SK-N-SH (cell line): Measurements from ENCODE around the gene NEK6. TPM values are rescaled to one million over a fixed set of nuclear protein-coding genes. Genes with fewer than 3 reads are reported as not detected.

Experiments used
- CTCF ChIA-PET: fragments of 300-600, 350-600 bp; formaldehyde crosslinking; extraction: SDS; loops from one replicate; lab custom pipeline; 2021; lab: Yijun Ruan, JAX
- POLR2A ChIA-PET: fragments of 350-600 bp; sonication (Branson Sonifier 250); formaldehyde crosslinking; extraction: SDS; loops from one replicate; lab custom pipeline; 2020; ENCODE audit warnings: antibody characterized with exemption, inconsistent platforms; lab: Yijun Ruan, JAX
- DNase-seq: peaks from one replicate; pipeline ENCODE4 v3.0.0; 2012
- H2AFZ ChIP-seq: fragments of 200-600 bp; sonication (generic); 2 replicates; pipeline ENCODE4 v1.8.1; 2016; ENCODE audit warnings: antibody characterized with exemption, mild to moderate bottlenecking, low read depth
- H3F3A ChIP-seq: fragments of 200-600 bp; sonication (generic); replicated peaks from 2 replicates; pipeline ENCODE3; 2016; ENCODE audit warnings: antibody characterized with exemption, mild to moderate bottlenecking; ENCODE audit not compliant: insufficient read depth
- H3K27ac ChIP-seq, 2 experiments: fragments of 200-500 bp in 1 of 2; fragments of 200-600 bp in 1 of 2; sonication (Bioruptor generic) in 1 of 2; sonication (generic), shearing (Covaris generic) in 1 of 2; 2 replicates each; pipeline versions ENCODE4 v1.5.1 to v1.6.1; 2014 to 2016; ENCODE audit warnings: low read depth in 2 of 2, inconsistent platforms in 1 of 2, low read length in 1 of 2, mild to moderate bottlenecking in 1 of 2, mixed read lengths in 1 of 2
- H3K27me3 ChIP-seq: fragments of 200-600 bp; sonication (generic), shearing (Covaris generic); 2 replicates; pipeline ENCODE4 v1.6.1; 2016; ENCODE audit warnings: mixed run types; ENCODE audit not compliant: insufficient read depth
- H3K36me3 ChIP-seq, 2 experiments: fragments of 200-500 bp in 1 of 2; fragments of 200-600 bp in 1 of 2; sonication (Bioruptor generic) in 1 of 2; sonication (generic) in 1 of 2; replicated peaks in 1 of 2; 2 replicates each; pipeline versions ENCODE3 to v1.5.1; 2014 to 2016; ENCODE audit warnings: low read length in 1 of 2, mild to moderate bottlenecking in 1 of 2; ENCODE audit not compliant: insufficient read depth in 2 of 2, control insufficient read depth in 1 of 2
- H3K4me1 ChIP-seq, 2 experiments: fragments of 200-500 bp in 1 of 2; fragments of 200-600 bp in 1 of 2; sonication (Bioruptor generic) in 1 of 2; sonication (generic), shearing (Covaris generic) in 1 of 2; 2 replicates each; pipeline versions ENCODE4 v1.5.1 to v1.6.1; 2014 to 2016; ENCODE audit warnings: low read depth in 1 of 2, low read length in 1 of 2, mixed run types in 1 of 2; ENCODE audit not compliant: insufficient read depth in 2 of 2, control insufficient read depth in 1 of 2
- H3K4me2 ChIP-seq: fragments of 200-600 bp; sonication (generic), shearing (Covaris generic); 2 replicates; pipeline ENCODE4 v1.6.1; 2017; ENCODE audit warnings: mixed run types
- H3K4me3 ChIP-seq, 2 experiments: fragments of 200-500 bp in 1 of 2; fragments of 200-600 bp in 1 of 2; sonication (Bioruptor generic) in 1 of 2; sonication (generic), shearing (Covaris generic) in 1 of 2; 2 replicates each; pipeline versions ENCODE4 v1.5.1 to v1.8.1; 2014 to 2016; ENCODE audit warnings: low read depth in 2 of 2, inconsistent platforms in 1 of 2, low read length in 1 of 2, mild to moderate bottlenecking in 1 of 2, mixed read lengths in 1 of 2, moderate library complexity in 1 of 2
- H3K79me2 ChIP-seq: fragments of 200-600 bp; sonication (generic); 2 replicates; pipeline ENCODE4 v1.8.1; 2017; ENCODE audit warnings: mild to moderate bottlenecking; ENCODE audit not compliant: insufficient read depth
- H3K9ac ChIP-seq: fragments of 200-600 bp; sonication (generic); 2 replicates; pipeline ENCODE4 v1.6.1; 2017; ENCODE audit warnings: mixed run types
- H3K9me2 ChIP-seq: fragments of 200-600 bp; sonication (generic); 2 replicates; pipeline ENCODE4 v1.6.1; 2017; ENCODE audit warnings: mixed run types
- H3K9me3 ChIP-seq: fragments of 200-600 bp; sonication (generic); 2 replicates; pipeline ENCODE4 v1.6.1; 2017; ENCODE audit warnings: mixed run types, mild to moderate bottlenecking, moderate library complexity
- H4K20me1 ChIP-seq: fragments of 200-600 bp; sonication (generic); 2 replicates; pipeline ENCODE4 v1.6.1; 2017; ENCODE audit warnings: mild to moderate bottlenecking, mixed run types; ENCODE audit not compliant: insufficient read depth
- EP300 ChIP-seq, 2 experiments: IDR thresholded peaks; 2 replicates each; pipeline versions ENCODE4 v1.4.0 to v1.6.1; 2012; ENCODE audit warnings: borderline replicate concordance in 1 of 2, low read depth in 1 of 2, low read length in 1 of 2
- JUND ChIP-seq: IDR thresholded peaks from 2 replicates; pipeline ENCODE4 v1.4.0; 2012
- MEF2A ChIP-seq: IDR thresholded peaks from 2 replicates; pipeline ENCODE4 v1.4.0; 2012; ENCODE audit warnings: low read depth, borderline replicate concordance
- RAD21 ChIP-seq: IDR thresholded peaks from 2 replicates; pipeline ENCODE4 v1.6.1; 2012; ENCODE audit warnings: mild to moderate bottlenecking, low read length
- RFX5 ChIP-seq: IDR thresholded peaks from 2 replicates; pipeline ENCODE4 v1.6.1; 2012; ENCODE audit warnings: mild to moderate bottlenecking, improper control_type of control experiment, low read length
- TAF1 ChIP-seq: IDR thresholded peaks from 2 replicates; pipeline ENCODE4 v1.6.1; 2012; ENCODE audit warnings: low read depth, mild to moderate bottlenecking, low read length, moderate library complexity, borderline replicate concordance
- TCF12 ChIP-seq: IDR thresholded peaks from 2 replicates; pipeline ENCODE4 v1.4.0; 2012
- WGBS: methylation state at CpG from one replicate; pipeline ENCODE4 v1.1.6; 2017; ENCODE audit warnings: low lambda C conversion rate; 5-methylcytosine and 5-hydroxymethylcytosine counted together
- polyA plus RNA-seq, 3 experiments: library from polyadenylated mRNA; depleted of rRNA; stranded (reverse); fragments of >200 nt; gene quantifications; 2 replicates each; pipeline ENCODE4 v1.2.3, GENCODE V29; 2012
- TF ChIP-seq, protein P1 (sequence below): IDR thresholded peaks from 2 replicates; pipeline ENCODE4 v1.4.0; 2012; ENCODE audit warnings: low read depth, borderline replicate concordance

The NEK6 gene
- polyA plus RNA-seq, 1 of the 3 experiments (the other 2 are of a cell fraction), result 89.8 TPM

DNA sequence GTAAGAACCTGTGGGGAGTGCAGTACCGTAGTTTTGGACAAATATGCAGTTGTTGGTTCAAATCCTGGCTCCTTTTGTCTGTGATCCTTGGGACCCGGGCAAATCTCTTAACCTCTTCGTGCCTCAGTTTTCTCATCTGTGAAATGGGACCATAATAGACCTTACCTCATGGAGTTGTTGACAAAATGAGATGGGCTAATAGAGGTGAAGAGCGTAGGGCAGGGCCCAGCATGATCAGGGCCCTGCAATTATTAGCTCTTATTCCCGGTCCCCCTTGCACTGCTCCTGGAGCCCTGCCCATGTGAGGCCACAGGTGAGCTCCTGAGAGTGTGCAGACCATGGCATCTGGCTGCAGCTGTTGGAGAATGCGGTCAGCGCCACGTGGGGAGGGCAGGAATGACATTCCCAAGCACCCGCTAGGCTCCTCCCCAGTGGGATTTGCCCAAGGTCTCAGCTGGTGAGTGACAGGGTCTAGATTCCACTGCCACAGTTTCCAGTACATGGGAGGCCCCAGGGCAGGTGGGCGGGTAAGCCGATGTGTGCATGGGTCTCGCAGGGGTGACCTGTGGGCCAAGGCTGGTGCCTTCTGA is 41.0 kb downstream of the NEK6 start:
- peaks cover 0 to 16% of the 10 kb centered on the region in 2 experiments for H3K36me3 ChIP-seq
- peaks cover 16% of the 10 kb centered on the region; the same call in 1 of the 2 replicates for H4K20me1 ChIP-seq
- ChIA-PET POLR2A (no interaction called here), CTCF (interaction anchor here (0.7 to 1.6 kb wide), 2 partner anchors 20 to 172 kb away, joined by 3 to 5 read pairs; no protein-coding TSS in a partner anchor)
- no peak overlapping the region for H2AFZ ChIP-seq
- H3K79me2 ChIP-seq, result peaks cover 93% of the 10 kb centered on the region
- no peak overlapping the region for H3K9ac ChIP-seq
- peaks cover 32 to 41% of the 10 kb centered on the region in 2 experiments; a peak in 3 of 4 replicates for H3K4me1 ChIP-seq
- 94% methylated on average over 5 of the region's 12 CpGs for WGBS
- peak overlapping the region; percentile 51; the same call in 1 of the 2 replicates for H3K4me2 ChIP-seq
- H3K27me3 ChIP-seq, result no peaks in the 10 kb centered on the region
- DNase-seq, result no peak
- TF ChIP-seq EP300 (IDR thresholded peaks at IDR 0.05; ENCODE audit: borderline replicate concordance in 1 of 2, low read depth in 1 of 2, low read length in 1 of 2), result no peak
- TF ChIP-seq RFX5, result no peak
- TF ChIP-seq TCF12, result no peak
- TF ChIP-seq MEF2A, result no peak
- TF ChIP-seq JUND, result no peak
- no peak for TF ChIP-seq TAF1
- no peaks in the 10 kb centered on the region for H3K9me3 ChIP-seq
- H3F3A ChIP-seq, result no peaks in the 10 kb centered on the region
- H3K27ac ChIP-seq, result no peak overlapping the region
- no peak overlapping the region for H3K4me3 ChIP-seq
- no peaks in the 10 kb centered on the region for H3K9me2 ChIP-seq

DNA sequence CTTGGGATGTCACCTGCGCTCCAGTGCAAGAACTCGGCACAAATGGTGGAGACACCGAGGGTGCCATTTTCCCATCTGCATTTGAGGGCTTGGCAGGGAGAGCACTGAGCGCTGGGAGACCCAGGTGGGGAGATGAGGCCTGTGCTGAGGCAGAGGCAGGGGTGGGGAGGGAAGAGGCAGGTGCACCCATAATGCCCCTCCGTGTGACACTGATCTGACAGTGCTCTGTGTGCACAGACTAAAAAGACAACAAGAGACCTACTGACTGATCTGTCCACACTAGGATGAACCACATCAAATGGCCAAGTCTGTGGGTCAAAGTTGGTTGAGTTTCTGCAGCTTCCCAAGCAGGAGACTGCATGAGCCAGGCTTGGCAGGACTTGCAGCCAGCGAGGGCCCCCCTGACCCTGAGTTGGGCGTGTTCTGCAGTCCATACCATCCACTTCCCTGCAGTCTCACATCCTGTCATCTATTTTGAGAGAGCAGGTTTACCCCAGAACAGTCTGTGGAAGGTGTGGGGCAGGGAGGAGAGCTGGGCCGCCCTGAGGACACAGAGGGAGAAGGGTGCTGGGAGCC is 41.9 kb downstream of the NEK6 start:
- Histone ChIP-seq H3K27me3 (no peaks in the 10 kb centered on the region), H4K20me1 (peaks cover 9% of the 10 kb centered on the region; the same call in 1 of the 2 replicates)
- CTCF ChIA-PET, result no interaction called here

More for the DNA sequence above, 41.9 kb downstream of the NEK6 start:
- WGBS, result 91% methylated on average over 7 of the region's 8 CpGs
- no peak for DNase-seq
- H2AFZ ChIP-seq, result no peak overlapping the region
- H3K4me2 ChIP-seq, result 0 out of 2 replicates have a peak overlapping the region, but pooled peaks have one; percentile 24
- POLR2A ChIA-PET, result no interaction called here
- H3K27ac ChIP-seq, result no peak overlapping the region
- H3K9me2 ChIP-seq, result no peaks in the 10 kb centered on the region
- H3K4me3 ChIP-seq, result no peak overlapping the region
- H3F3A ChIP-seq, result peaks cover 3% of the 10 kb centered on the region
- H3K4me1 ChIP-seq, result peaks cover 29 to 38% of the 10 kb centered on the region in 2 experiments; a peak in 3 of 4 replicates
- H3K36me3 ChIP-seq, result peaks cover 4 to 17% of the 10 kb centered on the region in 2 experiments
- TF ChIP-seq, protein P1, sequence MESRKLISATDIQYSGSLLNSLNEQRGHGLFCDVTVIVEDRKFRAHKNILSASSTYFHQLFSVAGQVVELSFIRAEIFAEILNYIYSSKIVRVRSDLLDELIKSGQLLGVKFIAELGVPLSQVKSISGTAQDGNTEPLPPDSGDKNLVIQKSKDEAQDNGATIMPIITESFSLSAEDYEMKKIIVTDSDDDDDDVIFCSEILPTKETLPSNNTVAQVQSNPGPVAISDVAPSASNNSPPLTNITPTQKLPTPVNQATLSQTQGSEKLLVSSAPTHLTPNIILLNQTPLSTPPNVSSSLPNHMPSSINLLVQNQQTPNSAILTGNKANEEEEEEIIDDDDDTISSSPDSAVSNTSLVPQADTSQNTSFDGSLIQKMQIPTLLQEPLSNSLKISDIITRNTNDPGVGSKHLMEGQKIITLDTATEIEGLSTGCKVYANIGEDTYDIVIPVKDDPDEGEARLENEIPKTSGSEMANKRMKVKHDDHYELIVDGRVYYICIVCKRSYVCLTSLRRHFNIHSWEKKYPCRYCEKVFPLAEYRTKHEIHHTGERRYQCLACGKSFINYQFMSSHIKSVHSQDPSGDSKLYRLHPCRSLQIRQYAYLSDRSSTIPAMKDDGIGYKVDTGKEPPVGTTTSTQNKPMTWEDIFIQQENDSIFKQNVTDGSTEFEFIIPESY, result no peak
- TF ChIP-seq TCF12, result no peak
- no peak for TF ChIP-seq RAD21
- no peak for TF ChIP-seq TAF1
- no peak overlapping the region for H3K9ac ChIP-seq
- H3K9me3 ChIP-seq, result no peaks in the 10 kb centered on the region
- H3K79me2 ChIP-seq, result peaks cover 93% of the 10 kb centered on the region
